ENCODE data around the gene ABHD16A.

GRCh38 chr6:31750411-31751022 lies 47.4 kb upstream of the ABHD16A start:
- TF ChIP-seq CTCF (IDR thresholded peaks at IDR 0.05) (no peak), EZH2 (IDR thresholded peaks at IDR 0.05) (no peak), EZH2phosphoT487 (IDR thresholded peaks at IDR 0.05) (no peak)

Measured in neural progenitor cell (in vitro differentiated cells).